GM23248 (cell line): ENCODE measurements around the gene TBC1D10B.

Experiments used
- EZH2 ChIP-seq: fragments of 200-600 bp; sonication (generic); IDR thresholded peaks from 2 replicates; pipeline ENCODE4 v1.6.1; 2018; ENCODE audit warnings: antibody characterized with exemption, mild to moderate bottlenecking; ENCODE audit not compliant: insufficient read depth, poor library complexity, severe bottlenecking
- EZH2phosphoT487 ChIP-seq: fragments of 200-600 bp; sonication (generic); IDR thresholded peaks from 2 replicates; pipeline ENCODE4 v1.6.1; 2018; ENCODE audit warnings: antibody characterized with exemption, moderate library complexity, mild to moderate bottlenecking, low read depth; ENCODE audit not compliant: insufficient read depth

GRCh38 chr16:30375864-30376263 lies 5.6 kb upstream of the TBC1D10B start:
- TF ChIP-seq EZH2, result no peak
- TF ChIP-seq EZH2phosphoT487, result no peak
